H1 (cell line): ENCODE results near the gene FBN1. TPM values are rescaled to one million over a fixed set of nuclear protein-coding genes. Genes with fewer than 3 reads are reported as not detected.

Source experiments
- CHD7 ChIP-seq: fragments of 300-600 bp; sonication (generic); IDR thresholded peaks from 2 replicates; pipeline ENCODE4 v1.7.1; 2012; ENCODE audit warnings: low read length, moderate library complexity, mild to moderate bottlenecking, inconsistent platforms; ENCODE audit not compliant: insufficient replicate concordance
- polyA plus RNA-seq, 7 experiments: library from polyadenylated mRNA; depleted of rRNA in 3 of 7; stranded (reverse) in 5 of 7; unstranded in 2 of 7; fragments of >200 nt in 5 of 7; fragments of 200-250 nt in 2 of 7; gene quantifications; 1 replicate in 5 of 7; 2 replicates in 1 of 7; 4 replicates in 1 of 7; pipeline versions ENCODE4 v1.2.1 to v1.2.3, GENCODE V29; 2011 to 2013; ENCODE audit warnings: missing spikeins in 2 of 7, mixed read lengths in 2 of 7
- total RNA-seq: library from RNA; stranded (reverse); fragmentation: NEBNext Ultra II Directional; extraction: Animal tissue kit (Norgen Biotek cat#: 25700); gene quantifications from 2 replicates; pipeline ENCODE4 v1.2.1, GENCODE V29; 2021

The FBN1 gene
- total and polyA plus RNA-seq, 2 of the 8 experiments (the other 6 are each of a cell fraction or from before 2014, with no cell fraction given): 3.0 to 4.0 TPM

GRCh38 chr15:48478581-48478980 lies 166.9 kb downstream of the FBN1 start (continued):
- TF ChIP-seq CHD7: no peak
- TF ChIP-seq, all 59 proteins: peak for 0
